ENCODE measurements around the gene SNRNP25. TPM values are rescaled to one million over a fixed set of nuclear protein-coding genes. Genes with fewer than 3 reads are reported as not detected.
A peak's percentile ranks its signal among the peaks of the same experiment; 100 is the strongest.

The SNRNP25 gene
- total RNA-seq, 5 donors from 2014 or later (not counting 1 experiment from before 2014, with no cell fraction given), result 6.8 to 11.4 (median 9.0) TPM

DNA sequence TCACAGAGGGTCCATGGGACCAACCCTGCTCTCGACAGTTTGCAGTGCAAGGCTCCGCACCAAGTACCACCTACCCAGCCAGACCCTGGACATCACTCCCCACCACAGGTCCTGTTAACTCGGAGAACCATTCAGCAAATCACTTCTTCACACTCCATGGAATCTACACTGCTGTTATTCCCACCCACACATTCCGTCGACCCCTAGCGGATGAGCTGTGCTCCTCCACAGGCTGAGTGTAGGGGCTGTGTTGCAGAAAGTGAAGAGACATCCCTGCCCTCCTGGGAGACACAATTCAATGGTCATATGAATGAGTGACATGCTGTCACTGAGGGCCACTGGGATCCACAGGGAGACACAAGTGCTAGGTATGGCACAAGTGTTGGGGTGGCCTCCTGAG lies 51.9 kb downstream of the SNRNP25 start:
- Histone ChIP-seq H3K36me3 (ENCODE audit: control insufficient read depth in 2 of 2, extremely low read depth in 1 of 2, insufficient read depth in 1 of 2, low read length in 1 of 2) (peaks cover 9 to 33% of the 10 kb centered on the region in 2 donors), H3K4me3 (ENCODE audit: control insufficient read depth in 1 of 2, extremely low read depth in 1 of 2, low read length in 1 of 2) (no peak overlapping the region), H3K27me3 (replicated peaks in 1 of 2; ENCODE audit: control insufficient read depth in 2 of 2, extremely low read depth in 1 of 2, insufficient read depth in 2 of 2, low read length in 1 of 2) (no peaks in the 10 kb centered on the region), H3K4me1 (ENCODE audit: control insufficient read depth in 1 of 2, extremely low read depth in 1 of 2, insufficient read depth in 2 of 2, low read length in 2 of 2) (peaks cover 0 to 3% of the 10 kb centered on the region in 2 experiments), H3K27ac (ENCODE audit: low read length) (no peak overlapping the region), H3K9me3 (no peaks in the 10 kb centered on the region)
- no peaks in the 10 kb centered on the region for H3K27me3 Mint-ChIP-seq
- DNase-seq (no peak), ATAC-seq (replicated peaks in 1 of 4) (no peak)
- peaks cover 0 to 4% (median 0%) of the 10 kb centered on the region in 3 donors for H3K4me1 Mint-ChIP-seq
- POLR2A ChIA-PET, result no interaction called here
- CTCF ChIA-PET, result interaction anchor here in 1 of 2 donors (1.4 kb wide), 1 partner anchor 40 kb away, joined by 4 read pairs; no protein-coding TSS in a partner anchor
- peaks cover 24% of the 10 kb centered on the region for H3K36me3 Mint-ChIP-seq
- H3K27ac Mint-ChIP-seq, result no peak overlapping the region
- no peak overlapping the region for H3K4me3 Mint-ChIP-seq
- H3K9me3 Mint-ChIP-seq, result no peaks in the 10 kb centered on the region
- no CpG with 5 or more reads among the region's 6 CpGs for WGBS (ENCODE audit: insufficient coverage)

GRCh38 chr16:106623-107324 lies 53.1 kb downstream of the SNRNP25 start:
- ATAC-seq (replicated peaks in 1 of 4), result peak; percentile 68 to 85 (median 80)
- POLR2A ChIA-PET, result interaction anchor here in 1 of 2 donors (0.6 kb wide), 1 partner anchor 1921 kb away, joined by 5 read pairs; no protein-coding TSS in a partner anchor
- peaks cover 26% of the 10 kb centered on the region for H3K36me3 Mint-ChIP-seq
- H3K27me3 ChIP-seq (replicated peaks in 1 of 2; ENCODE audit: control insufficient read depth in 2 of 2, extremely low read depth in 1 of 2, insufficient read depth in 2 of 2, low read length in 1 of 2), result no peaks in the 10 kb centered on the region
- H3K4me3 ChIP-seq (ENCODE audit: control insufficient read depth in 1 of 2, extremely low read depth in 1 of 2, low read length in 1 of 2), result no peak overlapping the region
- H3K4me1 Mint-ChIP-seq, result peaks cover 0 to 4% (median 0%) of the 10 kb centered on the region in 3 donors
- H3K9me3 Mint-ChIP-seq, result no peaks in the 10 kb centered on the region
- H3K4me3 Mint-ChIP-seq, result no peak overlapping the region
- H3K4me1 ChIP-seq (ENCODE audit: control insufficient read depth in 1 of 2, extremely low read depth in 1 of 2, insufficient read depth in 2 of 2, low read length in 2 of 2), result peaks cover 0 to 3% of the 10 kb centered on the region in 2 experiments
- WGBS (ENCODE audit: insufficient coverage), result 41% methylated on average over 5 of the region's 6 CpGs
- peaks cover 9 to 37% of the 10 kb centered on the region in 2 donors for H3K36me3 ChIP-seq (ENCODE audit: control insufficient read depth in 2 of 2, extremely low read depth in 1 of 2, insufficient read depth in 1 of 2, low read length in 1 of 2)
- H3K27me3 Mint-ChIP-seq, result no peaks in the 10 kb centered on the region
- CTCF ChIA-PET, result interaction anchor here (0.6 to 1.5 kb wide), 13 partner anchors 10 to 318 kb away, joined by 3 to 18 read pairs (median 4); partner anchors contain the start of genes POLR3K (in 1 of the 2), RAB11FIP3 (in 1 of the 2) and SNRNP25 (in 1 of the 2)
- H3K9me3 ChIP-seq, result no peaks in the 10 kb centered on the region
- no peak overlapping the region for H3K27ac Mint-ChIP-seq
- peak in 34 of 35 experiments; percentile 20 to 83 (median 42) for DNase-seq
- no peak overlapping the region for H3K27ac ChIP-seq (ENCODE audit: low read length)

Other genes starting within 250 kb of the SNRNP25 start
- gene POLR3K, start 220 bp upstream of the SNRNP25 start, total RNA-seq, result 10 to 100 TPM; 11.1 to 24.3 (median 21.3) TPM
- under 1 TPM; 0.19 to 0.93 (median 0.53) TPM for gene RHBDF1, start 18.8 kb downstream of the SNRNP25 start, total RNA-seq
- 10 to 100 TPM; 18.3 to 48.2 (median 38.7) TPM for gene MPG, start 24.4 kb downstream of the SNRNP25 start, total RNA-seq
- 10 to 100 TPM; 29.3 to 44.1 (median 39.2) TPM for gene NPRL3, start 84.8 kb downstream of the SNRNP25 start, total RNA-seq
- gene HBZ, start 98.8 kb downstream of the SNRNP25 start, total RNA-seq, result under 1 TPM in 3 of 5 donors, not detected in 2; 0.51 to 0.76 (median 0.59) TPM
- not detected for gene HBM, start 112.2 kb downstream of the SNRNP25 start, total RNA-seq
- gene HBA2, start 119.0 kb downstream of the SNRNP25 start, total RNA-seq, result 10 to 100 TPM in 1 of 5 donors, not detected in 4; 13.2 TPM
- gene HBA1, start 122.9 kb downstream of the SNRNP25 start, total RNA-seq, result 1 to 10 TPM in 3 of 5 donors, not detected in 2; 5.5 to 6.4 (median 6.0) TPM
- not detected for gene HBQ1, start 126.6 kb downstream of the SNRNP25 start, total RNA-seq
- gene LUC7L, start 175.6 kb downstream of the SNRNP25 start, total RNA-seq, result 100 to 1,000 TPM; 134 to 170 (median 158) TPM
- 10 to 100 TPM; 31.6 to 38.2 (median 36.1) TPM for gene FAM234A, start 181.0 kb downstream of the SNRNP25 start, total RNA-seq
- gene RGS11, start 222.1 kb downstream of the SNRNP25 start, total RNA-seq, result under 1 TPM in 1 of 5 donors, not detected in 4; 0.54 TPM
- 1 to 10 TPM in 1 of 5 donors, under 1 TPM in 2, not detected in 2; 0.40 to 1.6 (median 0.59) TPM for gene ARHGDIG, start 226.8 kb downstream of the SNRNP25 start, total RNA-seq
- gene PDIA2, start 229.3 kb downstream of the SNRNP25 start, total RNA-seq, result under 1 TPM in 3 of 5 donors, not detected in 2; 0.38 to 0.54 (median 0.53) TPM